ENCODE measurements around the gene MAP3K12.
"Not testable (repeated sequence)": the region's sequence is repeated elsewhere in the genome, so short reads cannot be mapped to it uniquely, and the experiment has no call there.

MAP3K12 gene

GRCh38 chr12:53489242-53489864 is 9.9 kb downstream of the MAP3K12 start:
- DNase-seq: no peak

GRCh38 chr12:53486736-53487487 is 12.3 kb downstream of the MAP3K12 start:
- no peak for DNase-seq

GRCh38 chr12:53485955-53486735 is 13.1 kb downstream of the MAP3K12 start:
- no peak for DNase-seq

GRCh38 chr12:53484686-53485575 is 14.3 kb downstream of the MAP3K12 start:
- no peak for DNase-seq

GRCh38 chr12:53483979-53484377 is 15.3 kb downstream of the MAP3K12 start:
- DNase-seq: no peak

GRCh38 chr12:53483225-53483978 is 15.9 kb downstream of the MAP3K12 start:
- DNase-seq: no peak

GRCh38 chr12:53482626-53483168 is 16.6 kb downstream of the MAP3K12 start:
- DNase-seq: no peak

- no peak for DNase-seq
Observed at GRCh38 chr12:53481939-53482586, 17.2 kb downstream of the MAP3K12 start.

- DNase-seq: not testable (repeated sequence)
Observed at GRCh38 chr12:53481458-53481857, 17.8 kb downstream of the MAP3K12 start.

- no peak for DNase-seq
Observed at GRCh38 chr12:53480491-53481442, 18.5 kb downstream of the MAP3K12 start.

GRCh38 chr12:53479331-53479730 is 19.9 kb downstream of the MAP3K12 start:
- no peak for DNase-seq

GRCh38 chr12:53478865-53479264 is 20.4 kb downstream of the MAP3K12 start:
- DNase-seq: no peak

- DNase-seq: no peak
Observed at GRCh38 chr12:53476769-53477209, 22.5 kb downstream of the MAP3K12 start.

GRCh38 chr12:53474819-53475218 is 24.4 kb downstream of the MAP3K12 start:
- no peak for DNase-seq

- DNase-seq: no peak
Observed at GRCh38 chr12:53474077-53474476, 25.2 kb downstream of the MAP3K12 start.

GRCh38 chr12:53472056-53472582 is 27.1 kb downstream of the MAP3K12 start:
- no peak for DNase-seq

GRCh38 chr12:53468282-53468681 is 31.0 kb downstream of the MAP3K12 start:
- no peak for DNase-seq

- no peak for DNase-seq
Observed at GRCh38 chr12:53467880-53468279, 31.4 kb downstream of the MAP3K12 start.

- no peak for DNase-seq
Observed at GRCh38 chr12:53467082-53467481, 32.2 kb downstream of the MAP3K12 start.

GRCh38 chr12:53466640-53467039 is 32.6 kb downstream of the MAP3K12 start:
- no peak for DNase-seq
